Smooth muscle cell (in vitro differentiated cells): ENCODE measurements around the gene SAPCD1. TPM values are rescaled to one million over a fixed set of nuclear protein-coding genes. Genes with fewer than 3 reads are reported as not detected.

Source experiments
- DNase-seq: peaks from one replicate; lab custom pipeline; 2025; ENCODE audit not compliant: unreplicated experiment; lab: John Stamatoyannopoulos, UW
- H2AFZ ChIP-seq: fragments of 200-600 bp; sonication (generic); 2 replicates; pipeline ENCODE4 v1.6.0; 2016; ENCODE audit warnings: antibody characterized with exemption, low read depth, mild to moderate bottlenecking
- H3F3A ChIP-seq: fragments of 200-600 bp; sonication (generic); 2 replicates; pipeline ENCODE4 v1.6.0; 2017; ENCODE audit warnings: antibody characterized with exemption, low read depth
- H3K27ac ChIP-seq: fragments of 200-600 bp; sonication (generic); 2 replicates; pipeline ENCODE4 v1.5.1; 2016; ENCODE audit warnings: low read depth, mild to moderate bottlenecking
- H3K27me3 ChIP-seq: fragments of 200-600 bp; sonication (generic); 2 replicates; pipeline ENCODE4 v1.6.1; 2016; ENCODE audit warnings: low read depth, mild to moderate bottlenecking
- H3K36me3 ChIP-seq: fragments of 200-600 bp; sonication (generic); 2 replicates; pipeline ENCODE4 v1.5.1; 2016; ENCODE audit warnings: low read depth
- H3K4me1 ChIP-seq: fragments of 200-600 bp; sonication (generic); 2 replicates; pipeline ENCODE4 v1.5.1; 2016; ENCODE audit warnings: low read depth
- H3K4me2 ChIP-seq: fragments of 200-600 bp; sonication (generic); 2 replicates; pipeline ENCODE4 v1.6.0; 2016; ENCODE audit warnings: mild to moderate bottlenecking
- H3K4me3 ChIP-seq: fragments of 200-600 bp; sonication (generic); 2 replicates; pipeline ENCODE4 v1.5.1; 2016; ENCODE audit warnings: mild to moderate bottlenecking
- H3K79me2 ChIP-seq: fragments of 200-600 bp; sonication (generic); 2 replicates; pipeline ENCODE4 v1.6.0; 2016; ENCODE audit warnings: low read depth, mild to moderate bottlenecking
- H3K9ac ChIP-seq: fragments of 200-600 bp; sonication (generic); 2 replicates; pipeline ENCODE4 v1.6.0; 2016; ENCODE audit warnings: low read depth
- H3K9me3 ChIP-seq: fragments of 200-600 bp; sonication (generic); replicated peaks from 2 replicates; pipeline ENCODE4 v1.5.1; 2016; ENCODE audit warnings: low read depth
- H4K20me1 ChIP-seq: fragments of 200-600 bp; sonication (generic); 2 replicates; pipeline ENCODE4 v1.6.0; 2016; ENCODE audit warnings: low read depth
- CTCF ChIP-seq: fragments of 200-600 bp; sonication (generic); IDR thresholded peaks from 2 replicates; pipeline ENCODE4 v1.5.1; 2017; ENCODE audit warnings: borderline replicate concordance, mild to moderate bottlenecking, antibody characterized with exemption; ENCODE audit not compliant: insufficient read depth, poor library complexity, severe bottlenecking
- WGBS: methylation state at CpG from one replicate; pipeline ENCODE4 v1.1.7; 2016; ENCODE audit warnings: low lambda C conversion rate; 5-methylcytosine and 5-hydroxymethylcytosine counted together
- polyA plus RNA-seq: library from polyadenylated mRNA; unstranded; fragments of >200 nt; fragmentation: Nextera tagmentation; extraction: Ambion mirVana; gene quantifications from 2 replicates; pipeline ENCODE4 v1.2.1, GENCODE V29; 2016
- total RNA-seq: library from RNA; depleted of rRNA; stranded (reverse); fragments of >200 nt; gene quantifications from 2 replicates; pipeline ENCODE4 v1.2.3, GENCODE V29; 2014

Gene SAPCD1
- total and polyA plus RNA-seq, 2 experiments from 2014 or later: 1.4 TPM; not detected in 1

- H3K9me3 ChIP-seq: no peaks in the 10 kb centered on the region
- H3K4me1 ChIP-seq: peaks cover 13% of the 10 kb centered on the region
- no peak overlapping the region for H3K4me2 ChIP-seq
- no peaks in the 10 kb centered on the region for H3K36me3 ChIP-seq
- no peak overlapping the region for H2AFZ ChIP-seq
- no peaks in the 10 kb centered on the region for H3K27me3 ChIP-seq
- no peaks in the 10 kb centered on the region for H3F3A ChIP-seq
- no peak overlapping the region for H3K9ac ChIP-seq
- no peak overlapping the region for H3K27ac ChIP-seq
- DNase-seq: no peak
- 95% methylated on average over 8 of the region's 8 CpGs for WGBS
- H3K79me2 ChIP-seq: no peaks in the 10 kb centered on the region
- H4K20me1 ChIP-seq: no peaks in the 10 kb centered on the region
- H3K4me3 ChIP-seq: no peak overlapping the region
- no peak for TF ChIP-seq CTCF
Measured at GRCh38 chr6:31761343-31761742, 1.1 kb upstream of the SAPCD1 start.

- H3K9ac ChIP-seq: no peak overlapping the region
- no peaks in the 10 kb centered on the region for H4K20me1 ChIP-seq
- WGBS: 80% methylated on average over 8 of the region's 8 CpGs
- no peaks in the 10 kb centered on the region for H3F3A ChIP-seq
- no peak overlapping the region for H3K27ac ChIP-seq
- H3K9me3 ChIP-seq: no peaks in the 10 kb centered on the region
- H3K4me3 ChIP-seq: no peak overlapping the region
- no peaks in the 10 kb centered on the region for H3K27me3 ChIP-seq
- no peaks in the 10 kb centered on the region for H3K36me3 ChIP-seq
- no peak for DNase-seq
- no peak overlapping the region for H3K4me2 ChIP-seq
- no peaks in the 10 kb centered on the region for H3K79me2 ChIP-seq
- peaks cover 13% of the 10 kb centered on the region for H3K4me1 ChIP-seq
- TF ChIP-seq CTCF: no peak
- H2AFZ ChIP-seq: no peak overlapping the region
Measured at GRCh38 chr6:31762878-31763618, 592 bp downstream of the SAPCD1 start.

- H2AFZ ChIP-seq: no peak overlapping the region
- 0% methylated on average over 1 of the region's 1 CpG for WGBS
Measured at GRCh38 chr6:31763619-31763940, 1.1 kb downstream of the SAPCD1 start.

More at GRCh38 chr6:31763619-31763940, 1.1 kb downstream of the SAPCD1 start:
- Histone ChIP-seq H3K9me3 (no peaks in the 10 kb centered on the region), H3K27ac (no peak overlapping the region), H3F3A (no peaks in the 10 kb centered on the region), H3K36me3 (no peaks in the 10 kb centered on the region), H3K79me2 (no peaks in the 10 kb centered on the region), H3K4me2 (no peak overlapping the region), H3K9ac (no peak overlapping the region), H3K4me1 (peaks cover 13% of the 10 kb centered on the region), H4K20me1 (no peaks in the 10 kb centered on the region), H3K27me3 (no peaks in the 10 kb centered on the region), H3K4me3 (no peak overlapping the region)
- DNase-seq: no peak
- no peak for TF ChIP-seq CTCF
